Glutamatergic neuron (in vitro differentiated cells): ENCODE measurements around the gene TICRR. TPM values are rescaled to one million over a fixed set of nuclear protein-coding genes. Genes with fewer than 3 reads are reported as not detected.

ENCODE experiments used
- DNase-seq: peaks from one replicate; pipeline ENCODE4 v3.0.0; 2022
- H3K27ac Mint-ChIP-seq: one replicate; pipeline ENCODE4 v1.8.0; 2020; ENCODE audit warnings: mild to moderate bottlenecking, mixed read lengths, inconsistent platforms; ENCODE audit not compliant: unreplicated experiment
- H3K27me3 Mint-ChIP-seq: one replicate; pipeline ENCODE4 v1.8.0; 2020; ENCODE audit warnings: mild to moderate bottlenecking, moderate library complexity, mixed read lengths, inconsistent platforms; ENCODE audit not compliant: unreplicated experiment
- H3K36me3 Mint-ChIP-seq: one replicate; pipeline ENCODE4 v1.8.0; 2020; ENCODE audit warnings: mild to moderate bottlenecking, mixed read lengths, inconsistent platforms; ENCODE audit not compliant: unreplicated experiment
- H3K4me1 Mint-ChIP-seq: one replicate; pipeline ENCODE4 v1.8.0; 2020; ENCODE audit warnings: mild to moderate bottlenecking, low read depth, mixed read lengths, inconsistent platforms; ENCODE audit not compliant: unreplicated experiment
- H3K4me3 Mint-ChIP-seq: one replicate; pipeline ENCODE4 v1.8.0; 2020; ENCODE audit warnings: mild to moderate bottlenecking, mixed read lengths, inconsistent platforms; ENCODE audit not compliant: unreplicated experiment
- H3K9me3 Mint-ChIP-seq: one replicate; pipeline ENCODE4 v1.8.0; 2020; ENCODE audit warnings: mild to moderate bottlenecking, moderate library complexity, mixed read lengths, inconsistent platforms; ENCODE audit not compliant: unreplicated experiment
- CTCF ChIP-seq: fragments of 200-600 bp; sonication (generic); IDR thresholded peaks from one replicate; pipeline ENCODE4 v1.5.0; 2021; ENCODE audit not compliant: partially characterized antibody, unreplicated experiment
- total RNA-seq: library from RNA; stranded (reverse); fragmentation: NEBNext Ultra II Directional; extraction: Animal tissue kit (Norgen Biotek cat#: 25700); gene quantifications from one replicate; pipeline ENCODE4 v1.2.1, GENCODE V29; 2021; ENCODE audit not compliant: unreplicated experiment

Gene TICRR
- total RNA-seq, 1 donor from 2014 or later, result 2.7 TPM

- TF ChIP-seq CTCF, result no peak
- H3K9me3 Mint-ChIP-seq, result no peaks in the 10 kb centered on the region
- H3K36me3 Mint-ChIP-seq, result peaks cover 18% of the 10 kb centered on the region
- peaks cover 4% of the 10 kb centered on the region for H3K27me3 Mint-ChIP-seq
- no peak for DNase-seq
- H3K4me3 Mint-ChIP-seq, result no peak overlapping the region
- H3K27ac Mint-ChIP-seq, result no peak overlapping the region
- H3K4me1 Mint-ChIP-seq, result no peaks in the 10 kb centered on the region
These were observed 56.6 kb downstream of the TICRR start for GRCh38 chr15:89631902-89632264.

- Mint-ChIP-seq H3K4me1 (no peaks in the 10 kb centered on the region), H3K36me3 (peaks cover 18% of the 10 kb centered on the region), H3K9me3 (no peaks in the 10 kb centered on the region), H3K27ac (no peak overlapping the region), H3K4me3 (no peak overlapping the region), H3K27me3 (peaks cover 4% of the 10 kb centered on the region)
- no peak for DNase-seq
- no peak for TF ChIP-seq CTCF
These were observed 57.5 kb downstream of the TICRR start for GRCh38 chr15:89632563-89633430.

GRCh38 chr15:89633585-89633984, 58.3 kb downstream of the TICRR start:
- no peak for DNase-seq
- no peaks in the 10 kb centered on the region for H3K4me1 Mint-ChIP-seq
- peaks cover 4% of the 10 kb centered on the region for H3K27me3 Mint-ChIP-seq
- no peak overlapping the region for H3K27ac Mint-ChIP-seq
- H3K4me3 Mint-ChIP-seq, result no peak overlapping the region
- H3K9me3 Mint-ChIP-seq, result no peaks in the 10 kb centered on the region
- H3K36me3 Mint-ChIP-seq, result peaks cover 18% of the 10 kb centered on the region
- no peak for TF ChIP-seq CTCF

- Mint-ChIP-seq H3K4me1 (no peaks in the 10 kb centered on the region), H3K27ac (no peak overlapping the region), H3K27me3 (peaks cover 2% of the 10 kb centered on the region), H3K36me3 (peaks cover 7% of the 10 kb centered on the region), H3K9me3 (peaks cover 2% of the 10 kb centered on the region), H3K4me3 (no peak overlapping the region)
- TF ChIP-seq CTCF, result no peak
- no peak for DNase-seq
These were observed 65.0 kb downstream of the TICRR start for GRCh38 chr15:89640245-89640644.

- no peak for TF ChIP-seq CTCF
- DNase-seq, result no peak
- H3K4me1 Mint-ChIP-seq, result no peaks in the 10 kb centered on the region
- peaks cover 2% of the 10 kb centered on the region for H3K9me3 Mint-ChIP-seq
- H3K36me3 Mint-ChIP-seq, result peaks cover 4% of the 10 kb centered on the region
- H3K4me3 Mint-ChIP-seq, result no peak overlapping the region
- peaks cover 4% of the 10 kb centered on the region for H3K27me3 Mint-ChIP-seq
- H3K27ac Mint-ChIP-seq, result no peak overlapping the region
These were observed 65.8 kb downstream of the TICRR start for GRCh38 chr15:89641053-89641452.
